Lower lobe of right lung (tissue), 2 donors: Measurements from ENCODE around the gene VAMP7. TPM values are rescaled to one million over a fixed set of nuclear protein-coding genes. Genes with fewer than 3 reads are reported as not detected.
A peak's percentile ranks its signal among the peaks of the same experiment; 100 is the strongest.

Experiments used
- ATAC-seq, 2 donors: fragments of 200-7000 bp; cut with Tn5 transposase; one replicate each; pipeline ENCODE4 v1.9.1; 2020 to 2022; ENCODE audit warnings: mild to moderate bottlenecking in 2 of 2, moderate library complexity in 2 of 2
- DNase-seq: peaks from one replicate; pipeline ENCODE4 v3.0.0-alpha.2; 2020
- H3K27ac ChIP-seq: fragments of 200-600 bp; one replicate; pipeline ENCODE4 v1.8.0; 2022
- H3K27me3 ChIP-seq: fragments of 200-600 bp; one replicate; pipeline ENCODE4 v1.8.0; 2022; ENCODE audit warnings: low read depth
- H3K36me3 ChIP-seq: fragments of 200-600 bp; one replicate; pipeline ENCODE4 v1.8.0; 2022; ENCODE audit warnings: mild to moderate bottlenecking
- H3K4me1 ChIP-seq: fragments of 200-600 bp; one replicate; pipeline ENCODE4 v1.8.0; 2022
- H3K4me3 ChIP-seq: fragments of 200-600 bp; one replicate; pipeline ENCODE4 v1.8.0; 2022; ENCODE audit warnings: mild to moderate bottlenecking
- H3K9me3 ChIP-seq: fragments of 200-600 bp; one replicate; pipeline ENCODE4 v1.8.0; 2022
- CTCF ChIP-seq: fragments of 200-600 bp; IDR thresholded peaks from one replicate; pipeline ENCODE4 v1.8.0; 2022; ENCODE audit warnings: antibody characterized with exemption, mild to moderate bottlenecking
- intact Hi-C: fragments of 100-400 bp; cut with DNase I; formaldehyde crosslinking; loops from one replicate; pipeline ENCODE4 v1.11.0; 2022
- total RNA-seq: library from RNA; stranded (reverse); fragmentation: NEBNext Ultra II Directional; extraction: Animal tissue kit (Norgen Biotek cat#: 25700); gene quantifications from one replicate; pipeline ENCODE4 v1.2.1, GENCODE V29; 2021
- donor health status: DM: no; HTN: yes; CAD: no; lungs with severe emphysema.

Gene VAMP7
- total RNA-seq, 1 donor from 2014 or later = 31.0 TPM

DNA sequence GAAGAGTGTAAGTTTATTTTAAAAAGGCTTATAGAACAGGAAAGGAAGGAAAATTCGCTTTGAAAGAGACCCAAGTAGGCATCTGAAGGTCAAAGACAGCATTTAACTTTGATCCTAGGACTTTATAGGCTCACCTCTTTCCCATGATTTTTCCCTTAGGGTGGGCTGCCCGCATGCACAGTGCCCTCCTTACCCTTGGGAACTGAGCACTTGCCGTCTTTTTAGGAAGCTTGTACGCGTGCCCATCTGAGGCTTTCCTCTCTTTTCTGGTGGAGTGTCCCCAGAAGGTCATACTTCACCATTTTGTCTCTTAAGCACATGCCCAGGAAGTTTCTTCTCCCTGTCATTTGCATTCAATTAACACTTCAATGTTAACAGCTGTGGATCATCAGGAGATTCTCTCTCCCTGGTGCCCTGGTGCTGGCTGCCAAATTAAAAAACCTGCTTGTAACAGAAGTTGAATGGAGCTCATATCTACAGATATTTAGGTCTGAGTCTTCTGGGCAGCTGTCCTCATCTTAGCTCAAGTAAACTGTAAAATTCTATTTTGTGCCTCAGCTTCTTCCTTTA, 78.0 kb downstream of the VAMP7 start:
- Histone ChIP-seq H3K36me3 (no peaks in the 10 kb centered on the region), H3K4me1 (no peaks in the 10 kb centered on the region), H3K4me3 (no peak overlapping the region), H3K27ac (no peak overlapping the region), H3K9me3 (peaks cover 2% of the 10 kb centered on the region), H3K27me3 (no peaks in the 10 kb centered on the region)
- TF ChIP-seq CTCF = no peak
- intact Hi-C loops = no loop called here
- ATAC-seq = no peak
- DNase-seq = no peak

DNA sequence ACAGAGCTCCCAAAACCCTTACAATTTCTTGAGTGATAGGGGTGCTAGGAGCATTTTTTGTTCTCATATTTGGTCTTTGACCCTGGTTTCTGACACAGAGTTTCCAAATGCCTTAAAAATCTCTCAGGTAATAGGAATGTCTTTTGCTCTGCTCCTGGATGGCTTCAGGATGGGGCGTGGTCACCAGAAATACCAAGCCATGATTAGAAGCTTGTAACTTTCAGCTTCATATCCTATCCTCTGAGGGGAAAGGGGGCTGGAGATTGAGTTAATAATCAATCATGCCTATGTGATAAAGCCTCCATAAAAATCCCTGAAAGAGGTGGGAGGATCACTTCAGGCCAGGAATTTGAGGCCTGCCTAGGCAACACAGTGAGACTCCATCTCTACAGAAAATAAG, 81.8 kb downstream of the VAMP7 start:
- no peak for DNase-seq
- no peaks in the 10 kb centered on the region for H3K27me3 ChIP-seq
- no peaks in the 10 kb centered on the region for H3K36me3 ChIP-seq
- H3K4me3 ChIP-seq = no peak overlapping the region
- no peak for TF ChIP-seq CTCF
- H3K27ac ChIP-seq = no peak overlapping the region
- ATAC-seq = no peak
- intact Hi-C loops = no loop called here
- H3K4me1 ChIP-seq = no peaks in the 10 kb centered on the region
- peaks cover 4% of the 10 kb centered on the region for H3K9me3 ChIP-seq

GRCh38 chrX:155966876-155967275, 85.7 kb downstream of the VAMP7 start:
- intact Hi-C loops = no loop called here
- no peaks in the 10 kb centered on the region for H3K27me3 ChIP-seq
- TF ChIP-seq CTCF = peak; percentile 47
- ATAC-seq (peak in 1 of 2 donors; percentile 60), DNase-seq (no peak)
- no peaks in the 10 kb centered on the region for H3K36me3 ChIP-seq
- no peak overlapping the region for H3K4me3 ChIP-seq
- H3K9me3 ChIP-seq = peaks cover 4% of the 10 kb centered on the region
- H3K4me1 ChIP-seq = no peaks in the 10 kb centered on the region
- H3K27ac ChIP-seq = no peak overlapping the region

DNA sequence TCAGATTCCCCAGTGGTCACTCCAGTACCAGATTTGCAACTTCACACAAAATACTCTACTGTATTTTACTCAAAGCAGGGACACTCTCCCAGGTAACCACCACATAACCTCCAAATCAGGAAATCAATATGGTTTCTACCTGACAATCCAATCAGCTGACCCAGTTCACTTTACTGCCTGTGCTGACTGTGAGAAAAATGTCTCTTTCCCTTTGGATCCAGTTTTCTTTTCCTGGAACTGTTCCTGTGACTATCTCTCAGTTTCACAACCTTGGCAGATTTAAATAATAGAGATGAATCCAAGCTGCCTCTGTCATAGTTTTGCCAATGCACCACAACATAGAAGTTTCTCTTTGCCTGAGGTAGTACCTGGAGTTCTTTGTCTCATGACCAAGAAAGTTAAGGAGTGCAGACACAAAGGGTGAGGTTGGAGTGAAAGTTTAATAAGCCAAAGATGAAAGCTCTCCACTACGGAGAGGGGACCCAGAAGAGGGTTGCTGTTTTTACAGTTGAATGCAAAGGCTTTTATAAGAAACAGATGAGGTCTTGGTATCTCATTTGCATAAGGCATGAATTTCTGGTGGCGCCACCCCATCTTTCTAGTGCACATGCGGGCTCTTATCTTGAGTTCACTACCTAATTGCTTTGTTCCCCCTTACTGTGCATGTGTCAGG, 86.6 kb downstream of the VAMP7 start:
- no peak for DNase-seq
- Histone ChIP-seq H3K4me3 (no peak overlapping the region), H3K27ac (no peak overlapping the region), H3K27me3 (no peaks in the 10 kb centered on the region), H3K9me3 (peaks cover 4% of the 10 kb centered on the region), H3K36me3 (no peaks in the 10 kb centered on the region), H3K4me1 (no peaks in the 10 kb centered on the region)
- no peak for TF ChIP-seq CTCF
- ATAC-seq = no peak
- intact Hi-C loops = no loop called here

GRCh38 chrX:155968326-155968661, 87.1 kb downstream of the VAMP7 start:
- no peaks in the 10 kb centered on the region for H3K36me3 ChIP-seq
- DNase-seq = no peak
- intact Hi-C loops = no loop called here
- TF ChIP-seq CTCF = no peak
- H3K4me1 ChIP-seq = no peaks in the 10 kb centered on the region
- H3K9me3 ChIP-seq = peaks cover 4% of the 10 kb centered on the region
- H3K4me3 ChIP-seq = no peak overlapping the region
- no peak overlapping the region for H3K27ac ChIP-seq
- no peaks in the 10 kb centered on the region for H3K27me3 ChIP-seq
- ATAC-seq = no peak
